Brain microvascular endothelial cell (primary cell): ENCODE data around the gene DNALI1.
A peak's percentile ranks its signal among the peaks of the same experiment; 100 is the strongest.
"Not testable (repeated sequence)": the region's sequence is repeated elsewhere in the genome, so short reads cannot be mapped to it uniquely, and the experiment has no call there.

Experiments used
- DNase-seq: peaks from one replicate; pipeline ENCODE4 v3.0.0-alpha.2; 2020
- H3K27ac ChIP-seq: fragments of 250-450 bp; sonication (Bioruptor Pico); 2 replicates; pipeline ENCODE4 v1.5.1; 2020; ENCODE audit warnings: mild to moderate bottlenecking, moderate library complexity
- H3K27me3 ChIP-seq: fragments of 250-450 bp; sonication (Bioruptor Pico); replicated peaks from 2 replicates; pipeline ENCODE4 v1.5.1; 2020; ENCODE audit warnings: mild to moderate bottlenecking
- H3K36me3 ChIP-seq: fragments of 250-450 bp; sonication (Bioruptor Pico); replicated peaks from 2 replicates; pipeline ENCODE4 v1.5.1; 2020; ENCODE audit warnings: mild to moderate bottlenecking
- H3K4me3 ChIP-seq: 2 replicates; pipeline ENCODE4 v1.5.1; 2011; ENCODE audit warnings: low read depth, mild to moderate bottlenecking, control low read depth, low read length, moderate library complexity
- CTCF ChIP-seq: IDR thresholded peaks from 2 replicates; pipeline ENCODE4 v1.5.1; 2011; ENCODE audit warnings: low read depth, mild to moderate bottlenecking, moderate library complexity, low read length, control low read depth, inconsistent platforms; ENCODE audit errors: missing control alignments
- in situ Hi-C: cut with HindIII; loops from 2 replicates; pipeline ENCODE4 v1.10.0; 2017; ENCODE audit warnings: low sequenced_read_pairs, low pct_ligation_motif_present

The DNALI1 gene

GRCh38 chr1:37517569-37517968 is 39.2 kb upstream of the DNALI1 start:
- no peak for TF ChIP-seq CTCF
- no peak for DNase-seq
- in situ Hi-C loops, result no loop called here
- Histone ChIP-seq H3K36me3 (peaks cover 6% of the 10 kb centered on the region), H3K27ac (no peak overlapping the region), H3K4me3 (no peak overlapping the region), H3K27me3 (no peaks in the 10 kb centered on the region)

- H3K36me3 ChIP-seq, in situ Hi-C loops, DNase-seq, H3K4me3 ChIP-seq, H3K27me3 ChIP-seq, H3K27ac ChIP-seq: not testable (repeated sequence)
Observed at GRCh38 chr1:37518241-37518640, 38.5 kb upstream of the DNALI1 start.

GRCh38 chr1:37518929-37519328 is 37.8 kb upstream of the DNALI1 start:
- H3K36me3 ChIP-seq, DNase-seq, in situ Hi-C loops, H3K4me3 ChIP-seq, H3K27me3 ChIP-seq, H3K27ac ChIP-seq: not testable (repeated sequence)

GRCh38 chr1:37519613-37520012 is 37.1 kb upstream of the DNALI1 start:
- no peak overlapping the region for H3K27ac ChIP-seq
- no peak overlapping the region for H3K4me3 ChIP-seq
- in situ Hi-C loops, result no loop called here
- no peaks in the 10 kb centered on the region for H3K27me3 ChIP-seq
- no peak for TF ChIP-seq CTCF
- DNase-seq, result no peak
- H3K36me3 ChIP-seq, result no peaks in the 10 kb centered on the region

- H3K27ac ChIP-seq, H3K4me3 ChIP-seq, H3K36me3 ChIP-seq, in situ Hi-C loops, H3K27me3 ChIP-seq, DNase-seq: not testable (repeated sequence)
Observed at GRCh38 chr1:37529888-37530287, 26.9 kb upstream of the DNALI1 start.

- H3K36me3 ChIP-seq, in situ Hi-C loops, H3K27me3 ChIP-seq, H3K27ac ChIP-seq, H3K4me3 ChIP-seq, DNase-seq: not testable (repeated sequence)
Observed at GRCh38 chr1:37532418-37533156, 24.2 kb upstream of the DNALI1 start.

- no peak for DNase-seq
- Histone ChIP-seq H3K27me3 (no peaks in the 10 kb centered on the region), H3K4me3 (no peak overlapping the region), H3K27ac (no peak overlapping the region), H3K36me3 (peaks cover 13% of the 10 kb centered on the region)
- in situ Hi-C loops, result no loop called here
- TF ChIP-seq CTCF, result no peak
Observed at GRCh38 chr1:37533317-37534093, 23.2 kb upstream of the DNALI1 start.

GRCh38 chr1:37537378-37537777 is 19.4 kb upstream of the DNALI1 start:
- no peak for TF ChIP-seq CTCF
- Histone ChIP-seq H3K36me3 (peaks cover 29% of the 10 kb centered on the region), H3K27ac (no peak overlapping the region), H3K4me3 (no peak overlapping the region), H3K27me3 (no peaks in the 10 kb centered on the region)
- peak; percentile 39 for DNase-seq
- in situ Hi-C loops, result no loop called here

- H3K4me3 ChIP-seq, H3K27ac ChIP-seq, H3K27me3 ChIP-seq, DNase-seq, in situ Hi-C loops: not testable (repeated sequence)
- H3K36me3 ChIP-seq, result peaks cover 31% of the 10 kb centered on the region
Observed at GRCh38 chr1:37539154-37539553, 17.6 kb upstream of the DNALI1 start.
